Fibroblast of lung (primary cell): ENCODE results near the gene TACC2. TPM values are rescaled to one million over a fixed set of nuclear protein-coding genes. Genes with fewer than 3 reads are reported as not detected.

Source experiments
- DNase-seq, 2 donors: peaks; one replicate each; pipeline versions ENCODE4 v3.0.0 to v3.0.0-alpha.2; 2010; ENCODE audit warnings: low read depth in 2 of 2
- H2AFZ ChIP-seq: 2 replicates; pipeline ENCODE4 v1.5.1; 2012; ENCODE audit warnings: low read length, control low read depth, inconsistent platforms
- H3K27ac ChIP-seq: 2 replicates; pipeline ENCODE4 v1.5.1; 2011; ENCODE audit warnings: low read length, control low read depth; ENCODE audit not compliant: insufficient read depth
- H3K27me3 ChIP-seq: 2 replicates; pipeline ENCODE4 v1.5.1; 2011; ENCODE audit warnings: mild to moderate bottlenecking, low read length; ENCODE audit not compliant: control insufficient read depth, insufficient read depth
- H3K36me3 ChIP-seq: 2 replicates; pipeline ENCODE4 v1.5.1; 2011; ENCODE audit warnings: low read length; ENCODE audit not compliant: control insufficient read depth, insufficient read depth
- H3K4me1 ChIP-seq: 2 replicates; pipeline ENCODE4 v1.5.1; 2011; ENCODE audit warnings: low read length; ENCODE audit not compliant: control insufficient read depth, insufficient read depth; ENCODE audit errors: extremely low read depth
- H3K4me2 ChIP-seq: 2 replicates; pipeline ENCODE4 v1.5.1; 2011; ENCODE audit warnings: low read length, control low read depth; ENCODE audit not compliant: insufficient read depth; ENCODE audit errors: extremely low read depth
- H3K4me3 ChIP-seq, 4 experiments: fragments of 200-600 bp in 1 of 4; sonication (generic) in 1 of 4; replicated peaks in 1 of 4; 2 replicates each; pipeline ENCODE4 v1.5.1; 2011 to 2016; ENCODE audit warnings: low read length in 4 of 4, low read depth in 3 of 4, mild to moderate bottlenecking in 3 of 4, control low read depth in 2 of 4, inconsistent platforms in 1 of 4, mixed read lengths in 1 of 4; ENCODE audit not compliant: insufficient read depth in 1 of 4; ENCODE audit errors: control extremely low read depth in 1 of 4
- H3K79me2 ChIP-seq: 2 replicates; pipeline ENCODE4 v1.5.1; 2012; ENCODE audit warnings: mild to moderate bottlenecking, low read length, inconsistent platforms; ENCODE audit not compliant: control insufficient read depth, insufficient read depth
- H3K9ac ChIP-seq: 2 replicates; pipeline ENCODE4 v1.5.1; 2011; ENCODE audit warnings: mild to moderate bottlenecking, low read length, control low read depth; ENCODE audit not compliant: insufficient read depth
- H3K9me3 ChIP-seq: 2 replicates; pipeline ENCODE4 v1.5.1; 2012; ENCODE audit warnings: low read depth, low read length; ENCODE audit not compliant: control insufficient read depth, insufficient read depth
- H4K20me1 ChIP-seq: 2 replicates; pipeline ENCODE4 v1.5.1; 2011; ENCODE audit warnings: low read length; ENCODE audit not compliant: control insufficient read depth, insufficient read depth; ENCODE audit errors: extremely low read depth
- CTCF ChIP-seq, 2 donors: IDR thresholded peaks in 1 of 2; conservative IDR thresholded peaks in 1 of 2; 1 replicate in 1 of 2; 2 replicates in 1 of 2; pipeline ENCODE4 v1.5.1; 2011 to 2012; ENCODE audit warnings: low read length in 2 of 2, control low read depth in 1 of 2, inconsistent platforms in 1 of 2, low read depth in 1 of 2, mild to moderate bottlenecking in 1 of 2
- EZH2 ChIP-seq: IDR thresholded peaks from 2 replicates; pipeline ENCODE4 v1.5.1; 2012; ENCODE audit warnings: low read length, control low read depth, mild to moderate bottlenecking; ENCODE audit errors: missing control alignments
- polyA plus RNA-seq, 2 donors: library from polyadenylated mRNA; depleted of rRNA in 1 of 2; stranded (reverse) in 1 of 2; unstranded in 1 of 2; fragments of >200 nt; gene quantifications; 2 replicates each; pipeline ENCODE4 v1.2.1, GENCODE V29; 2011 to 2012; ENCODE audit warnings: missing spikeins in 1 of 2
- total RNA-seq: library from RNA; depleted of rRNA; stranded (reverse); fragments of >200 nt; gene quantifications from 2 replicates; pipeline ENCODE4 v1.2.1, GENCODE V29; 2014

Gene TACC2
- total and polyA plus RNA-seq, 2 donors (not counting 1 experiment from before 2014, with no cell fraction given), result 7.6 to 13.0 TPM

GRCh38 chr10:122249991-122250750, 261.2 kb downstream of the TACC2 start:
- H3K9ac ChIP-seq, result no peak overlapping the region
- no peaks in the 10 kb centered on the region for H3K9me3 ChIP-seq
- no peaks in the 10 kb centered on the region for H3K79me2 ChIP-seq
- no peaks in the 10 kb centered on the region for H3K36me3 ChIP-seq
- no peaks in the 10 kb centered on the region for H3K27me3 ChIP-seq
- no peak overlapping the region for H3K4me3 ChIP-seq
- no peak overlapping the region for H3K27ac ChIP-seq
- no peak overlapping the region for H3K4me2 ChIP-seq
- DNase-seq, result no peak
- no peak overlapping the region for H2AFZ ChIP-seq
- H4K20me1 ChIP-seq, result no peaks in the 10 kb centered on the region
- no peak for TF ChIP-seq EZH2
- TF ChIP-seq CTCF (conservative IDR thresholded peaks at IDR 0.05 in 1 of 2, IDR thresholded peaks at IDR 0.05 in 1 of 2; ENCODE audit: low read depth in 1 of 2, low read length in 2 of 2), result no peak
- H3K4me1 ChIP-seq, result no peaks in the 10 kb centered on the region

DNA sequence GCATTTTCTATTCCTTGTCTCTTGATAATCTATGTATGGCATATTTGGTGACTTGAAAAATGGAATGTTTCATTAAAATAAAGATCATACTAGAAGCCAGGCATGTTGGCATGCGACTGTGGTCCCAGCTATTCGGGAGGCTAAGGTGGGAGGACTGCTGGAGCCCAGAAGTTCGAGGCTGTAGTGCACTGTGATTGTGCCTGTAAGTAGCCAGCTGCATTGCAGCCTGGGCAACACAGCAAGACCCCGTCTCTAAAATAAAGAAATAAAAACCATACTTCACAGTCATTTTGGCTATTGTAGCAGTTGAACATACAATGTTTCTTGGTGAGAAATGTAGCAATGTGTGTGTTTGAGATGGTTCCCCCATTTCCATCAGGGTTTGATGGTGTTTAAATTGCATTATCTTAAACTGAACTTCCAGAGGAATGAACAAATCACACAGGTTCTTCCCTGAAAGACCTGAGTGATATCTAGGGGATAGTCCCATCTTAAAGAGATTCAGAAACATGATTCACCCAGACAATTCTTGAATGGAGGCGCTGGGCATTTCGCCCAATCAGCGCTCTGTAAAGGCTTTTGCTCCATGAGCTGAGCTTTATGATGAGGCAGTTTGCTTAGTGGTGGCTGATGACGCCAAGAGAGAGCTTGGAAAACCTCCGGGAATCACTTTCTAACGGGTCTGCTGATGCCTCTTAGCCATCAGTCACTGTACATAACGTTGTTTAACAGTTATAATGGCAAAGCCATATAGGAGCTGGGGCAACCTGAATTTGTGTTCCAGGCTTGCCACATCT, 262.7 kb downstream of the TACC2 start:
- Histone ChIP-seq H3K36me3 (no peaks in the 10 kb centered on the region), H3K79me2 (no peaks in the 10 kb centered on the region), H3K9ac (no peak overlapping the region), H2AFZ (no peak overlapping the region), H4K20me1 (no peaks in the 10 kb centered on the region), H3K27ac (no peak overlapping the region), H3K9me3 (no peaks in the 10 kb centered on the region), H3K27me3 (no peaks in the 10 kb centered on the region), H3K4me2 (no peak overlapping the region), H3K4me3 (no peak overlapping the region), H3K4me1 (no peaks in the 10 kb centered on the region)
- TF ChIP-seq EZH2, result no peak
- DNase-seq, result peak in 1 of 2 donors; percentile 43

- Histone ChIP-seq H3K4me3 (no peak overlapping the region), H4K20me1 (no peaks in the 10 kb centered on the region), H3K79me2 (no peaks in the 10 kb centered on the region), H3K36me3 (no peaks in the 10 kb centered on the region), H3K4me1 (no peaks in the 10 kb centered on the region), H3K9me3 (no peaks in the 10 kb centered on the region), H3K9ac (no peak overlapping the region), H3K27ac (no peak overlapping the region), H2AFZ (no peak overlapping the region), H3K4me2 (no peak overlapping the region), H3K27me3 (no peaks in the 10 kb centered on the region)
- peak in 1 of 2 donors; percentile 23 for DNase-seq
- TF ChIP-seq CTCF (conservative IDR thresholded peaks at IDR 0.05 in 1 of 2, IDR thresholded peaks at IDR 0.05 in 1 of 2; ENCODE audit: low read depth in 1 of 2, low read length in 2 of 2), result no peak
- TF ChIP-seq EZH2, result no peak
These were observed 263.8 kb downstream of the TACC2 start for GRCh38 chr10:122252805-122253204.
